GM12878 (cell line): ENCODE measurements around the gene NCLN. TPM values are rescaled to one million over a fixed set of nuclear protein-coding genes. Genes with fewer than 3 reads are reported as not detected.

Experiments used
- ATAC-seq: fragments of 200-7000 bp; cut with Tn5 transposase; 3 replicates; pipeline ENCODE4 v1.9.1; 2020; ENCODE audit warnings: mild to moderate bottlenecking, moderate library complexity
- BruUV-seq: library from RNA; stranded (reverse); fragments of 400-500 nt; replicated peaks from 2 replicates; lab custom pipeline; 2021; lab: Mats Ljungman, UMichigan
- CTCF ChIA-PET: fragments of 300-600 bp; sonication (Branson Sonifier 250); formaldehyde crosslinking; extraction: SDS; loops from one replicate; lab custom pipeline; 2021; ENCODE audit warnings: inconsistent platforms; lab: Yijun Ruan, JAX
- POLR2A ChIA-PET: fragments of 350-600 bp; formaldehyde crosslinking; extraction: SDS; loops from one replicate; lab custom pipeline; 2021; ENCODE audit warnings: inconsistent platforms; lab: Charles Lee
- RAD21 ChIA-PET: fragments of 300-600 bp; sonication (Branson Sonifier 250); formaldehyde crosslinking; loops from one replicate; lab custom pipeline; 2023; ENCODE audit warnings: antibody characterized with exemption; ENCODE audit not compliant: unreplicated experiment; lab: Charles Lee
- SMC1A ChIA-PET: fragments of 300-600 bp; sonication (Branson Sonifier 250); formaldehyde crosslinking; loops from one replicate; lab custom pipeline; 2023; ENCODE audit not compliant: unreplicated experiment, uncharacterized antibody; lab: Charles Lee
- DNase-seq: peaks from one replicate; pipeline ENCODE4 v3.0.0-alpha.2; 2011; ENCODE audit warnings: low read depth, low spot score
- FAIRE-seq: peaks from 3 replicates; lab custom pipeline; 2011; peaks lifted over from hg19 to GRCh38; lab: Jason Lieb, UNC
- H2AFZ ChIP-seq: 2 replicates; pipeline ENCODE4 v1.6.0; 2011; ENCODE audit warnings: low read depth, low read length, control low read depth; ENCODE audit not compliant: control insufficient read depth
- H3K27ac ChIP-seq: 2 replicates; pipeline ENCODE4 v1.5.1; 2011; ENCODE audit warnings: control low read depth; ENCODE audit not compliant: control insufficient read depth, insufficient read depth
- H3K27me3 ChIP-seq, 2 experiments: replicated peaks in 1 of 2; 2 replicates each; pipeline versions ENCODE4 v1.6.0 to v1.6.1; 2011; ENCODE audit warnings: low read length in 1 of 2; ENCODE audit not compliant: control insufficient read depth in 2 of 2, insufficient read depth in 2 of 2
- H3K36me3 ChIP-seq, 2 experiments: 2 replicates each; pipeline ENCODE4 v1.5.1; 2011; ENCODE audit warnings: low read length in 1 of 2; ENCODE audit not compliant: control insufficient read depth in 2 of 2, insufficient read depth in 2 of 2
- H3K4me1 ChIP-seq: 2 replicates; pipeline ENCODE4 v1.6.1; 2011; ENCODE audit warnings: mild to moderate bottlenecking, low read length, moderate library complexity, mixed read lengths; ENCODE audit not compliant: control insufficient read depth, insufficient read depth
- H3K4me2 ChIP-seq: 2 replicates; pipeline ENCODE4 v1.6.0; 2011; ENCODE audit warnings: control low read depth; ENCODE audit not compliant: control insufficient read depth, insufficient read depth
- H3K4me3 ChIP-seq: fragments of 200-600 bp; sonication (generic); 2 replicates; pipeline ENCODE4 v1.5.1; 2016
- H3K79me2 ChIP-seq: 2 replicates; pipeline ENCODE4 v1.6.0; 2011; ENCODE audit warnings: low read length; ENCODE audit not compliant: control insufficient read depth, insufficient read depth
- H3K9ac ChIP-seq: 2 replicates; pipeline ENCODE4 v1.8.0; 2011; ENCODE audit warnings: low read length, control low read depth, mixed read lengths; ENCODE audit not compliant: control insufficient read depth, insufficient read depth
- H3K9me3 ChIP-seq: replicated peaks from 3 replicates; pipeline ENCODE4 v1.5.1; 2011; ENCODE audit warnings: mild to moderate bottlenecking, low read length; ENCODE audit not compliant: control insufficient read depth, insufficient read depth
- H4K20me1 ChIP-seq: 2 replicates; pipeline ENCODE4 v1.6.0; 2011; ENCODE audit not compliant: control insufficient read depth, insufficient read depth
- BMI1 ChIP-seq: fragments of 450-650 bp; IDR thresholded peaks from 2 replicates; pipeline ENCODE4 v1.6.1; 2016; ENCODE audit warnings: mild to moderate bottlenecking, moderate library complexity, borderline replicate concordance
- CHD4 ChIP-seq: fragments of 200-600 bp; sonication (generic); IDR thresholded peaks from 2 replicates; pipeline ENCODE4 v1.6.1; 2016; ENCODE audit warnings: mild to moderate bottlenecking
- CREM ChIP-seq: IDR thresholded peaks from 2 replicates; pipeline ENCODE4 v1.6.1; 2014; ENCODE audit warnings: antibody characterized with exemption, low read depth
- JUNB ChIP-seq: IDR thresholded peaks from 2 replicates; pipeline ENCODE4 v1.6.1; 2016; ENCODE audit warnings: antibody characterized with exemption, mild to moderate bottlenecking
- POLR2AphosphoS5 ChIP-seq: IDR thresholded peaks from 2 replicates; pipeline ENCODE4 v1.6.1; 2011; ENCODE audit warnings: mild to moderate bottlenecking, low read length, inconsistent platforms
- RELA ChIP-seq: fragments of 450-650 bp; IDR thresholded peaks from 2 replicates; pipeline ENCODE4 v1.8.0; 2014; ENCODE audit warnings: borderline replicate concordance; ENCODE audit not compliant: partially characterized antibody
- SIN3A ChIP-seq: IDR thresholded peaks from 2 replicates; pipeline ENCODE4 v1.6.1; 2012; ENCODE audit warnings: low read depth, low read length, improper control_type of control experiment
- STAT1 ChIP-seq: fragments of 450-650 bp; conservative IDR thresholded peaks from 2 replicates; pipeline ENCODE4 v1.6.1; 2014; ENCODE audit warnings: antibody characterized with exemption, mild to moderate bottlenecking
- TCF12 ChIP-seq: IDR thresholded peaks from 2 replicates; pipeline ENCODE4 v1.6.1; 2011; ENCODE audit warnings: low read depth, mild to moderate bottlenecking, low read length
- ZNF687 ChIP-seq: fragments of 450-650 bp; IDR thresholded peaks from 2 replicates; pipeline ENCODE4 v1.6.1; 2017; ENCODE audit warnings: mild to moderate bottlenecking, moderate library complexity
- WGBS: methylation state at CpG from one replicate; pipeline ENCODE4 v1.1.6; 2016; ENCODE audit warnings: low lambda C conversion rate; ENCODE audit not compliant: insufficient replicate concordance, insufficient coverage; ENCODE audit errors: missing lambda C conversion rate; 5-methylcytosine and 5-hydroxymethylcytosine counted together
- in situ Hi-C: fragments of 300-500 bp; cut with MboI; formaldehyde crosslinking; loops from 9 replicates; pipeline ENCODE4 v1.14.3; 2018; ENCODE audit warnings: mixed read lengths
- intact Hi-C: fragments of 100-400 bp; cut with micrococcal nuclease; formaldehyde crosslinking; loops from one replicate; pipeline ENCODE4 v1.14.2; 2022; ENCODE audit not compliant: unreplicated experiment
- polyA plus RNA-seq, 11 experiments: library from polyadenylated mRNA; depleted of rRNA in 4 of 11; unstranded in 6 of 11; stranded (reverse) in 5 of 11; fragments of >200 nt; fragmentation: Nextera tagmentation in 4 of 11; fragmentation: Illumina TruSeq in 1 of 11; extraction: Ambion mirVana in 4 of 11; extraction: Trizol in 1 of 11; gene quantifications; 1 replicate in 1 of 11; 2 replicates in 10 of 11; pipeline versions ENCODE4 v1.2.1 to v1.2.3, GENCODE V29; 2011 to 2016; ENCODE audit warnings: inconsistent platforms in 2 of 11, missing spikeins in 2 of 11, low read depth in 1 of 11
- total RNA-seq, 4 experiments: library from RNA; depleted of rRNA in 3 of 4; stranded (reverse); fragments of >200 nt in 3 of 4; fragmentation: Illumina TruSeq in 1 of 4; extraction: Trizol in 1 of 4; gene quantifications; 2 replicates each; pipeline versions ENCODE4 v1.2.1 to v1.2.3, GENCODE V29; 2013 to 2021

The NCLN gene
- total and polyA plus RNA-seq, 10 of the 15 experiments (the other 5 are each of a cell fraction or from before 2014, with no cell fraction given): 2.2 to 79.1 (median 36.0) TPM

DNA sequence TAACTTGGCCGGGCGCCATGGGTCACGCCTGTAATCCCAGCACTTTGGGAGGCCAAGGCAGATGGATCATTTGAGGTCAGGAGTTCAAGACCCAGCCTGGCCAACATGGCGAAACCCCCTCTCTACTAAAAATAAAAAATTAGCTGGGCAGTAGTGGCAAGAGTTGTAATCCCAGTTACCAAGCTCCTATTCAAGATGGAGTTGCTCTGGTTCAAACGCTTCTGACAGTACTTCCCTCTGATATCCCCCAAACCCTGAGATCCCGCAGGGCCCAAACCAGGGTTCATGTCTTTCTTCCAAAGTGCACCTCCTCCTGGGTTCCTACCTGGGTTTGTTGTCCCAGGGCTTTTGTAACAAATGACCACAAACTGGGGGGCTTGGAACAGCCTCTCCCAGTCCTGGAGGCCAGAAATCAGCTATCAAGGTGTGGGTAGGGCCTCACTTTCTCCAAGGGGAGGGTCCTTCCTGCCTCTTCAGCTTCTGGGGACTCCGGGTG, 52.4 kb downstream of the NCLN start (continued):
- TF ChIP-seq ZNF687 (no peak), BMI1 (no peak), STAT1 (no peak), JUNB (no peak), CREM (no peak), SIN3A (no peak)
- TF ChIP-seq, all 136 proteins: peak for 0

- FAIRE-seq (no peak), ATAC-seq (no peak), DNase-seq (no peak)
- SMC1A ChIA-PET: interaction anchor here (0.6 kb wide), 1 partner anchor 424 kb away, joined by 3 read pairs; no protein-coding TSS in a partner anchor
- Histone ChIP-seq H3K4me2 (no peak overlapping the region), H3K36me3 (no peaks in the 10 kb centered on the region), H2AFZ (no peak overlapping the region), H3K4me3 (no peak overlapping the region), H3K27me3 (no peaks in the 10 kb centered on the region), H3K27ac (no peak overlapping the region), H3K79me2 (no peaks in the 10 kb centered on the region), H3K9me3 (no peaks in the 10 kb centered on the region), H3K9ac (no peak overlapping the region), H3K4me1 (no peaks in the 10 kb centered on the region), H4K20me1 (no peaks in the 10 kb centered on the region)
- intact Hi-C loops (no loop called here), in situ Hi-C loops (no loop called here)
- CTCF ChIA-PET: no interaction called here
- WGBS: 22% methylated on average over 5 of the region's 5 CpGs
- TF ChIP-seq POLR2AphosphoS5: no peak
- TF ChIP-seq CHD4: no peak
- TF ChIP-seq TCF12: no peak
- no peak for TF ChIP-seq RELA
- no TSS peak for BruUV-seq
- POLR2A ChIA-PET: no interaction called here
- RAD21 ChIA-PET: no interaction called here
These were observed 53.6 kb downstream of the NCLN start for GRCh38 chr19:3239367-3239766.
